NCI-H524 (cell line): ENCODE measurements around the gene KRT76.

Experiments
- DNase-seq, 2 experiments: peaks; one replicate each; lab custom pipeline; 2025; lab: John Stamatoyannopoulos, UW

Gene KRT76

DNA sequence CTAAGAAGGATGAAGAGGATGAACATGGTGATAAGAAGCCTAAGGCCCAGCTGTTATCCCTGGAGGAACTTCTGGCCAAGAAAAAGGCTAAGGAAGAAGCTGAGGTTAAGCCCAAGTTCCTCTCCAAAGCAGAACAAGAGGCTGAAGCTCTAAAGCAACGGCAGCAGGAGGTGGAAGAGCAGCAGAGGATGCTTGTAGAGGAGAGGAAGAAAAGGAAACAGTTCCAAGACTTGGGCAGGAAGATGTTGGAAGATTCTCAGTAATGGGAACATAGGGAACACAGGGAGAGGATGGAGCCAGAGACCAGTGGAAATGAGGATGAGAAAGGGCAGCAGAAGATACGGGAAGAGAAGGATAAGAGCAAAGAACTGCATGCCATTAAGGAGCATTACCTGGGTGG lies 46.4 kb downstream of the KRT76 start:
- DNase-seq: no peak

DNA sequence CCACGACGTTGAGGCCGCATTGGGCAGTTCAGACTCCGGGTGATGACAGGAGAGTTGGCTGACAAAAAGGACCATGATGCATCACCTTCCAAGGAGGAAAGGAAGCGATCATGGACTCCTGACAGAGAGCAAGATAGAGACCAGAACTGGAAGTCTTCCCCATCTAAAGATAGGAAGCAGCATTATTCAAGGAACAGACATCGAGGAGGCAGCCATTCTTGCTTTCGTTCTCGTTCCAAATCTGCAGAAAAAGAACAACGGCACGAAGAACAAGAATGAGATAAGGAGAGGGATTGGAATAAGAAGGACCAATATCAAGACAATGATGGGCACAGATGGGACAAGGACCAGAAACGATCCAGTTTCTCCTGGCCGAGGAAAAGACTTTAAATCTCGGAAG lies 46.8 kb downstream of the KRT76 start:
- no peak for DNase-seq

DNA sequence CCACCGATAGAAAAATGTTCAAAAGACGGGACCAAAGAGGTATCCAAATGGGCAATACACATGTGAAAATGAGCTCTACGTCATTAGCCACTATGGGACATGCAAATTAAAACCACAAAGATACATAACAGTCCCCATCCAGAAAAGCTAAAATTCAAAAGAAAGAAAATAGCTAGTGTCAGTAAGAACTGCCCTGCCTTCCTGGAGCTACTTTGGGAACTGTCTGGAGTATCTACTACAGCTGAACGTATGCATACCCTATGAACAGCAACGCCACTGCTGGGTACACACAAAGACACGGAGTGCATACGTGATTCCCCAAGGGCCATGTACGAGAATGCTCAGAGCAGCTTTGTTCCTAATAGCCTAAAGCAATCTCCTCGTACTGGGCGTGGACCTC lies 48.0 kb downstream of the KRT76 start:
- no peak for DNase-seq

DNA sequence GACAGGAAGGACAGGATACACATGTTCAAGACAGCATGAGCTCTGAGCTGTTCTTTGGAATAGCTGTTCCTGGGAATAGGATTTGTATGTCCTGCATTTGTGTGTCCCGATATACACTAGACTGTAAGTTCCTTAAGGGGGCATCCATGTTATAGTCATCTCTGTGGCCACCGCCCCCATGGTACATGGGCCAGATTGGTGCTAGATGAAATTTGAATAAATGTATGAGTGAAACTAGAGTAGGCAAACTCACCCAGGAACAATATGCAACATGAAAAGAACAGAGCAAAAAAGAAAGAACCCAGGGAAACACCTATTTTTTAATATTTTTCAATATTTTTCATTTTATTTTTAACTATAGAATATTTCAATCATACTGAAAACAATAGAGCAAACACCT lies 48.8 kb downstream of the KRT76 start:
- no peak for DNase-seq

- DNase-seq: no peak
Measured at GRCh38 chr12:52727037-52727436, 50.1 kb downstream of the KRT76 start.

GRCh38 chr12:52726451-52726850 lies 50.7 kb downstream of the KRT76 start:
- DNase-seq: no peak

GRCh38 chr12:52724384-52724783 lies 52.8 kb downstream of the KRT76 start:
- no peak for DNase-seq

DNA sequence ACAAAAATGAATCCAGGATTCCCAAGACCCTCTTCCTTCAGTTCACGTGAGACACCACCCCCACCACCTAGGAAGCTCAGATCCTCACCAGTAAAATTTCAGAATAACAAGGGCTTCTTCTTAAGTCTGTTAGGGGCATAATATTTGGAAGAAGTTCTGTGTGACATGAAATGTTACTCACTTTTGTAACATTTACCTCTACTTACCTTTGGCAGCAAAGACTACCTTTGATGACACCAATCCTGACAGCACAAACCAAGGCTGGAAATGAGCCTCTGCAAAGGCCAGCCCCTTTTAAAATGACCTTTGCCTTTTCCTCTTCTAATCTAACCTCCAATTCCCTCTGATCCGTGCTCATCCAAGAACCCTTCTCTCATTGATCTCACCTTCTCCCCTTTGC lies 54.5 kb downstream of the KRT76 start:
- DNase-seq: no peak

- DNase-seq: no peak
Measured at GRCh38 chr12:52721838-52722470, 55.2 kb downstream of the KRT76 start.

- DNase-seq: no peak
Measured at GRCh38 chr12:52720365-52720886, 56.7 kb downstream of the KRT76 start.
